GM12875 (cell line): ENCODE measurements around the gene ARGFX.
A peak's percentile ranks its signal among the peaks of the same experiment; 100 is the strongest.

Experiments used
- H3K4me3 ChIP-seq: one replicate; pipeline ENCODE4 v1.5.1; 2011; ENCODE audit warnings: low read depth, low read length, control low read depth
- TF ChIP-seq, protein P1 (sequence below): IDR thresholded peaks from 2 replicates; pipeline ENCODE4 v1.5.1; 2011; ENCODE audit warnings: low read depth, mild to moderate bottlenecking, control low read depth, inconsistent platforms, low read length, moderate library complexity, borderline replicate concordance; ENCODE audit not compliant: insufficient read depth

Gene ARGFX

GRCh38 chr3:121545574-121546455, 21.9 kb upstream of the ARGFX start, which contains the start of gene POLQ:
Gene POLQ, minus strand, starts transcription at chr3:121545988. Its CDS starts 111 bp downstream, at chr3:121545877.
- TF ChIP-seq, protein P1, sequence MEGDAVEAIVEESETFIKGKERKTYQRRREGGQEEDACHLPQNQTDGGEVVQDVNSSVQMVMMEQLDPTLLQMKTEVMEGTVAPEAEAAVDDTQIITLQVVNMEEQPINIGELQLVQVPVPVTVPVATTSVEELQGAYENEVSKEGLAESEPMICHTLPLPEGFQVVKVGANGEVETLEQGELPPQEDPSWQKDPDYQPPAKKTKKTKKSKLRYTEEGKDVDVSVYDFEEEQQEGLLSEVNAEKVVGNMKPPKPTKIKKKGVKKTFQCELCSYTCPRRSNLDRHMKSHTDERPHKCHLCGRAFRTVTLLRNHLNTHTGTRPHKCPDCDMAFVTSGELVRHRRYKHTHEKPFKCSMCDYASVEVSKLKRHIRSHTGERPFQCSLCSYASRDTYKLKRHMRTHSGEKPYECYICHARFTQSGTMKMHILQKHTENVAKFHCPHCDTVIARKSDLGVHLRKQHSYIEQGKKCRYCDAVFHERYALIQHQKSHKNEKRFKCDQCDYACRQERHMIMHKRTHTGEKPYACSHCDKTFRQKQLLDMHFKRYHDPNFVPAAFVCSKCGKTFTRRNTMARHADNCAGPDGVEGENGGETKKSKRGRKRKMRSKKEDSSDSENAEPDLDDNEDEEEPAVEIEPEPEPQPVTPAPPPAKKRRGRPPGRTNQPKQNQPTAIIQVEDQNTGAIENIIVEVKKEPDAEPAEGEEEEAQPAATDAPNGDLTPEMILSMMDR, result no peak
- peak within 1 kb of the TSS; percentile 93 for H3K4me3 ChIP-seq

GRCh38 chr3:121552379-121552778, 15.4 kb upstream of the ARGFX start:
- TF ChIP-seq, protein P1, result no peak
- H3K4me3 ChIP-seq, result no peak overlapping the region

DNA sequence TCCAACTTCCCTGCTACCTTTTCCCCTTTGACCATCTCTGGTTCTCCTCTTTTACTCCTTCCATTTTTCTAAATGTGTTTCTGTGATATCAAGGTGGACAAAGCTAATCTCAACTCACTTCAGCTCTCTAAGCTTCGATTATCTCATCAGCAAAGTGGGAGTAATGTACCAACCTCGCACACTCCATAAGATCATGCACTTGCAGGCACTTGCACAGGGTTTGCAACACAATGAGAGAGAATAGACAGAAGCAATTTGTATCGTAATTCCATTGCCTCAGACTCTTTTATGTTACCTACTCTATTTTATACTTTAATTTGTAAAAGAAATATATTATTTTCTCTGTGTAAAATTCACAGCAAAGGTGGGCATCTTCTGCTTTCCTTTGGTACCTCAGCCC, 15.0 kb upstream of the ARGFX start:
- TF ChIP-seq, protein P1, result no peak
- H3K4me3 ChIP-seq, result no peak overlapping the region

GRCh38 chr3:121557426-121557934, 10.3 kb upstream of the ARGFX start:
- TF ChIP-seq, protein P1, result no peak
- H3K4me3 ChIP-seq, result no peak overlapping the region

DNA sequence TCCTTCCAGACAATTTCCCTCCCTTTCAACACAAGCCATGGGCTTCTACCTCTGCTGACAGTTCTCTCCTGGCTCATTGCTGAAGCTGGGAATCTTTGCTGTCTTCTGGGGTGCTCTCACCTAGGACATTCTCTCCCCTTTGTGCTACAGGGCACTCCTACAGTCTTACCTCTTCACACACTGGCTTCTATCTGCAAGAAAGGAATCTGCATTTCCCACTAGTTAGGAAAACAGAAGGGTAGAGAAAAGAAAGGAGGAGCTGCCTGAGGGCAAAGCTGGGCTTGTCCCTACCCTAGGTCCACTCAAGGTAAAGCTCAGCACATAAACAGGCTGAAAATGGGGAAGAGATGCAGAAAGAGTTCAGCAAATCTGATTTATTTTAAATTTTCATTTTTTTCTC, 5.6 kb upstream of the ARGFX start:
- no peak overlapping the region for H3K4me3 ChIP-seq
- TF ChIP-seq, protein P1, result no peak

GRCh38 chr3:121566773-121567172, 976 bp upstream of the ARGFX start:
- no peak overlapping the region for H3K4me3 ChIP-seq
- TF ChIP-seq, protein P1, result no peak

DNA sequence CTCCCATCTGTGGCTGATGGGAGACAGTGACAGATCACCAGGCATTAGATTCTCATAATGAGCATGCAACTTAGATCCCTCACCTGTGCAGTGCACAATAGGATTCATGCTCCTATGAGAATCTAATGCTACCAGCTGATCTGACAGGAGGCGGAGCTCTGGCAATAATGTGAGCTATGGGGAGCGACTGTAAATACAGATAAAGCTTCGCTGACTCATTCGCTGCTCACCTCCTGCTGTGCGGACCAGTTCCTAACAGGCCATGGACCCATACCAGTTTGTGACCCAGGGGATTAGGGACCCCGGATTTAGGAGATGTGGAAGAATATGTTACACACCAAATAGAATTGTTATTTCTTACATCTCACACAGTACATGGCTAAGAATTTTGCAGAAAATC, 6.7 kb downstream of the ARGFX start:
- no peak overlapping the region for H3K4me3 ChIP-seq

More for the DNA sequence above, 6.7 kb downstream of the ARGFX start:
- TF ChIP-seq, protein P1, result no peak
